Fibroblast of lung (primary cell): ENCODE results near the gene TNRC6A. TPM values are rescaled to one million over a fixed set of nuclear protein-coding genes. Genes with fewer than 3 reads are reported as not detected.

Experiments used
- DNase-seq, 2 donors: peaks; one replicate each; pipeline versions ENCODE4 v3.0.0 to v3.0.0-alpha.2; 2010; ENCODE audit warnings: low read depth in 2 of 2
- H2AFZ ChIP-seq: 2 replicates; pipeline ENCODE4 v1.5.1; 2012; ENCODE audit warnings: low read length, control low read depth, inconsistent platforms
- H3K27ac ChIP-seq: 2 replicates; pipeline ENCODE4 v1.5.1; 2011; ENCODE audit warnings: low read length, control low read depth; ENCODE audit not compliant: insufficient read depth
- H3K27me3 ChIP-seq: 2 replicates; pipeline ENCODE4 v1.5.1; 2011; ENCODE audit warnings: mild to moderate bottlenecking, low read length; ENCODE audit not compliant: control insufficient read depth, insufficient read depth
- H3K36me3 ChIP-seq: 2 replicates; pipeline ENCODE4 v1.5.1; 2011; ENCODE audit warnings: low read length; ENCODE audit not compliant: control insufficient read depth, insufficient read depth
- H3K4me1 ChIP-seq: 2 replicates; pipeline ENCODE4 v1.5.1; 2011; ENCODE audit warnings: low read length; ENCODE audit not compliant: control insufficient read depth, insufficient read depth; ENCODE audit errors: extremely low read depth
- H3K4me2 ChIP-seq: 2 replicates; pipeline ENCODE4 v1.5.1; 2011; ENCODE audit warnings: low read length, control low read depth; ENCODE audit not compliant: insufficient read depth; ENCODE audit errors: extremely low read depth
- H3K4me3 ChIP-seq, 4 experiments: fragments of 200-600 bp in 1 of 4; sonication (generic) in 1 of 4; replicated peaks in 1 of 4; 2 replicates each; pipeline ENCODE4 v1.5.1; 2011 to 2016; ENCODE audit warnings: low read length in 4 of 4, low read depth in 3 of 4, mild to moderate bottlenecking in 3 of 4, control low read depth in 2 of 4, inconsistent platforms in 1 of 4, mixed read lengths in 1 of 4; ENCODE audit not compliant: insufficient read depth in 1 of 4; ENCODE audit errors: control extremely low read depth in 1 of 4
- H3K79me2 ChIP-seq: 2 replicates; pipeline ENCODE4 v1.5.1; 2012; ENCODE audit warnings: mild to moderate bottlenecking, low read length, inconsistent platforms; ENCODE audit not compliant: control insufficient read depth, insufficient read depth
- H3K9ac ChIP-seq: 2 replicates; pipeline ENCODE4 v1.5.1; 2011; ENCODE audit warnings: mild to moderate bottlenecking, low read length, control low read depth; ENCODE audit not compliant: insufficient read depth
- H3K9me3 ChIP-seq: 2 replicates; pipeline ENCODE4 v1.5.1; 2012; ENCODE audit warnings: low read depth, low read length; ENCODE audit not compliant: control insufficient read depth, insufficient read depth
- H4K20me1 ChIP-seq: 2 replicates; pipeline ENCODE4 v1.5.1; 2011; ENCODE audit warnings: low read length; ENCODE audit not compliant: control insufficient read depth, insufficient read depth; ENCODE audit errors: extremely low read depth
- CTCF ChIP-seq, 2 donors: IDR thresholded peaks in 1 of 2; conservative IDR thresholded peaks in 1 of 2; 1 replicate in 1 of 2; 2 replicates in 1 of 2; pipeline ENCODE4 v1.5.1; 2011 to 2012; ENCODE audit warnings: low read length in 2 of 2, control low read depth in 1 of 2, inconsistent platforms in 1 of 2, low read depth in 1 of 2, mild to moderate bottlenecking in 1 of 2
- EZH2 ChIP-seq: IDR thresholded peaks from 2 replicates; pipeline ENCODE4 v1.5.1; 2012; ENCODE audit warnings: low read length, control low read depth, mild to moderate bottlenecking; ENCODE audit errors: missing control alignments
- polyA minus RNA-seq: library from RNA; depleted of rRNA, polyadenylated mRNA; stranded (reverse); fragments of >200 nt; gene quantifications from 2 replicates; pipeline ENCODE4 v1.2.3, GENCODE V29; 2011; ENCODE audit warnings: low replicate concordance
- polyA plus RNA-seq, 2 donors: library from polyadenylated mRNA; depleted of rRNA in 1 of 2; stranded (reverse) in 1 of 2; unstranded in 1 of 2; fragments of >200 nt; gene quantifications; 2 replicates each; pipeline ENCODE4 v1.2.1, GENCODE V29; 2011 to 2012; ENCODE audit warnings: missing spikeins in 1 of 2
- total RNA-seq: library from RNA; depleted of rRNA; stranded (reverse); fragments of >200 nt; gene quantifications from 2 replicates; pipeline ENCODE4 v1.2.1, GENCODE V29; 2014

The TNRC6A gene
- total RNA-seq (37.0 and 49.4 TPM in 2 replicates), polyA plus RNA-seq (51.5 and 52.2 TPM in 2 replicates), polyA minus RNA-seq (63.7 and 65.6 TPM in 2 replicates)
- 26.1 and 34.4 TPM in 2 replicates for polyA plus RNA-seq (2012)

- H3K4me1 ChIP-seq: peaks cover 9% of the 10 kb centered on the region
- no peaks in the 10 kb centered on the region for H4K20me1 ChIP-seq
- H3K27ac ChIP-seq: peak within 1 kb of the TSS; percentile 84
- peak within 1 kb of the TSS; percentile 79 for H3K9ac ChIP-seq
- DNase-seq: peak; percentile 88 to 91
- peak within 1 kb of the TSS; percentile 58 for H2AFZ ChIP-seq
- H3K4me3 ChIP-seq: peak within 1 kb of the TSS; percentile 70 to 95 (median 80)
- H3K4me2 ChIP-seq: peak within 1 kb of the TSS; percentile 94
- TF ChIP-seq CTCF (conservative IDR thresholded peaks at IDR 0.05 in 1 of 2, IDR thresholded peaks at IDR 0.05 in 1 of 2; ENCODE audit: low read depth in 1 of 2, low read length in 2 of 2): no peak
- no peak for TF ChIP-seq EZH2
- H3K27me3 ChIP-seq: no peaks in the 10 kb centered on the region
- no peaks in the 10 kb centered on the region for H3K36me3 ChIP-seq
- H3K9me3 ChIP-seq: no peaks in the 10 kb centered on the region
- peaks cover 43% of the 10 kb centered on the region for H3K79me2 ChIP-seq
Measured at GRCh38 chr16:24729243-24729950, at the start of gene TNRC6A. TSS of gene TNRC6A (plus strand) at chr16:24729651. CDS start at chr16:24729842, 191 bp downstream.

- TF ChIP-seq EZH2: no peak
- TF ChIP-seq CTCF (conservative IDR thresholded peaks at IDR 0.05 in 1 of 2, IDR thresholded peaks at IDR 0.05 in 1 of 2; ENCODE audit: low read depth in 1 of 2, low read length in 2 of 2): no peak
- Histone ChIP-seq H3K4me2 (no peak overlapping the region), H4K20me1 (no peaks in the 10 kb centered on the region), H3K4me1 (peaks cover 8% of the 10 kb centered on the region), H3K27me3 (no peaks in the 10 kb centered on the region), H3K9ac (no peak overlapping the region), H3K79me2 (no peaks in the 10 kb centered on the region), H3K9me3 (no peaks in the 10 kb centered on the region), H3K36me3 (no peaks in the 10 kb centered on the region), H2AFZ (no peak overlapping the region), H3K27ac (no peak overlapping the region), H3K4me3 (no peak overlapping the region)
- DNase-seq: peak; percentile 18 to 81
Measured at GRCh38 chr16:24681793-24682192, 47.7 kb upstream of the TNRC6A start.

- H3K4me1 ChIP-seq: peaks cover 8% of the 10 kb centered on the region
- H3K36me3 ChIP-seq: no peaks in the 10 kb centered on the region
- no peaks in the 10 kb centered on the region for H3K79me2 ChIP-seq
- H3K4me2 ChIP-seq: no peak overlapping the region
- TF ChIP-seq EZH2 (no peak), CTCF (conservative IDR thresholded peaks at IDR 0.05 in 1 of 2, IDR thresholded peaks at IDR 0.05 in 1 of 2; ENCODE audit: low read depth in 1 of 2, low read length in 2 of 2) (no peak)
- H3K27ac ChIP-seq: no peak overlapping the region
- H3K27me3 ChIP-seq: no peaks in the 10 kb centered on the region
- H3K9me3 ChIP-seq: no peaks in the 10 kb centered on the region
- no peak overlapping the region for H2AFZ ChIP-seq
- DNase-seq: no peak
- no peak overlapping the region for H3K9ac ChIP-seq
- no peaks in the 10 kb centered on the region for H4K20me1 ChIP-seq
- no peak overlapping the region for H3K4me3 ChIP-seq
Measured at GRCh38 chr16:24683250-24683649, 46.2 kb upstream of the TNRC6A start.
